GOT3 (cell line): ENCODE results near the gene CCDC172.

ENCODE experiments used
- DNase-seq: peaks from one replicate; lab custom pipeline; 2025; ENCODE audit warnings: mixed read lengths; lab: John Stamatoyannopoulos, UW

Gene CCDC172, protein sequence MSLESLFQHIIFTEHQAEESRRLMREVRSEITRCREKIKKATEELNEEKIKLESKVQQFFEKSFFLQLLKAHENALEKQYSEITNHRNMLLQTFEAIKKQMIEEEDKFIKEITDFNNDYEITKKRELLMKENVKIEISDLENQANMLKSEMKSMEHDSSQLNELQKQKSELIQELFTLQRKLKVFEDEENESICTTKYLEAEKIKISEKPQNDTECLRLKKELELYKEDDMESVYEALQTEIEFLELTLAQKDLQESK

DNA sequence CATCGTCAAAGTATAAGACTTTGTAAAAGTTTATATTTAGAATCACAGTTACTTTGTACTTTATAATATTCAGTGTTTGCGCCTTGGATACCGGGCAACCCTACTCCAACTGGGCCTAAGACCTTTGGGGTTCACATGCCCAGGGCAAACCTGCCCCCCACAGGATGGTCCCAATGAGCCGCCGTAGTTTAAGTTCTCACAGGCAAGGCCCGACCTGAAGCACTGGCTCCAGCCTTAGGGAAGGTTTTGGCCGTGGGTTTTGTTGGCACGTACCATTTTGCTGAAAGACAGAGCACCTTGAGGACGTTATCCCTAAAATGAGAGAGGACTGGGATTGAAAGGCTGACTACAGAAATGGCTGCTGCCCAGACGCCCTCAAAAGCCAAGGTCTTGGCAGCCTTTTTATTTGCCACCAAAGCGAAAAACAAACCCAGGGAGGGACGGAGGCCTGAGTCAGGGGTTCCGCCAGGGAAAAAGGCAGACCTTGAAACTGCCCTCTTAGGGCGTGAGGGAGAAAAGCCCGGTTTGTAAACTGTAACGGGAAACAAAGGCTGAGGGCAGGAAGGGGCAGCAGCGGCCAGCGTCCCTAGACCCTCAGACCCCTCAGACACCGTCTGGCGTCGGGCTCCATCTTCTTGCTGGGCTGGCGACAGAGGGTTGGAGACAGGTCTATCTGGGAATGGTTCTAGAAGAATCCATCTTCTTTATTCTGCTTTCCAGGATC, at the start of gene CCDC172:
CCDC172 (plus strand) TSS at position 222 of the 724 bp plus-strand sequence. CDS start 564 bp downstream, outside the sequence.
- no peak for DNase-seq

DNA sequence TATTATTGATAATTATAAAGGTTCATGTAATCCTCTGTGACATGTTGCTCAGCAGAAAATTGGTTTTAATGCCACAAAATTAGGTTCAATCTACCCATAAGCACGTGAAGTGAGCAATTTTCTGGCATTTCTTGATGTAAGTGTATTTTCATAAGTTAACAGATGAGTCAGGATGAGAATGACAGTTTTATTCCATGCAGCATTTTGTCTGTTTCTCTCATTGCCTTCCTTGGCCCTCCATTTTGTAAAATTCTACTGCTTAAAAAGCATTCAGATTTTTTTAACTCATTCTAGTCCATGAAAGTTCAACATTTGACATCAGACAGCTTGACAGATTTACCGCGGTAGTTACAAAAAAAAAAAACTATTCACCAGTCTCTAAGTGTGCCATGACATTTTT, 47.3 kb upstream of the CCDC172 start:
- no peak for DNase-seq

DNA sequence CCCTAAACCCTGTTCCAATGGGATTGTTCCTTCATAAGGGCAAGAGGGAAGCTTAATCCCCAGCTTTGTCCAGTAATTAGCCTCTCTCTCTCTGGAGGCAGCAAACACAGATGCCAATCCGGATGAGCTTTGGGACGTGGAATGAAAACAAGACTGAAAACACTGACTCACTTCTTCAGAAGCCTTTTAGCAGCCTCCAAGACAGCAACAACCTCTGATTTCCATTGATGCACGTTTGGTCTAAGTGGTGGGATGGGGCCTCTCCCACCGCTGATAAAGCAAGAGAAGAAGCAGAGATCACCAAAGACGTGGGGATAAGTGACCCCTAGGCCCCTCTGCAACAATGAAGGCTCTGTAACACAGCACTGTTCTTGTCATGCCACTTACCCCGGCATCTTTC, 45.4 kb upstream of the CCDC172 start:
- no peak for DNase-seq

DNA sequence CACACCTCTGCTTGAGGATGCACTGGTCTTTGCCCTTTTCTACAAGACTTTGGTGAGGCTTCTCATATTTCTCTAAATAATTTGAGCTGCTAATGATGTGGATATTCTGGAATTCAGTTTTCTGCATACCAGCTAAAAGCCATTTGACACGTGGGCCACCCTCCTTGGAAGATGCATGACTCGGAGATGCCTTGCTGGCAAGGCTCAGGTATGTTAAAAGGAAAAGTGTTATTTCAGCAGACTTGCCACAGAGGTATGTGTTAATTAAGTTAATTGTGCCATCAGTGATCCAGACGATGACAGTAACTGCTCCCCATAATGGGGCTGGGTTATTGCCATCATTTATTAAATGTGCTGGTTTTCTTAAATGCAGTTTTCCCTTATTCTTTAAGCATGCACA, 42.5 kb upstream of the CCDC172 start:
- DNase-seq, result no peak

DNA sequence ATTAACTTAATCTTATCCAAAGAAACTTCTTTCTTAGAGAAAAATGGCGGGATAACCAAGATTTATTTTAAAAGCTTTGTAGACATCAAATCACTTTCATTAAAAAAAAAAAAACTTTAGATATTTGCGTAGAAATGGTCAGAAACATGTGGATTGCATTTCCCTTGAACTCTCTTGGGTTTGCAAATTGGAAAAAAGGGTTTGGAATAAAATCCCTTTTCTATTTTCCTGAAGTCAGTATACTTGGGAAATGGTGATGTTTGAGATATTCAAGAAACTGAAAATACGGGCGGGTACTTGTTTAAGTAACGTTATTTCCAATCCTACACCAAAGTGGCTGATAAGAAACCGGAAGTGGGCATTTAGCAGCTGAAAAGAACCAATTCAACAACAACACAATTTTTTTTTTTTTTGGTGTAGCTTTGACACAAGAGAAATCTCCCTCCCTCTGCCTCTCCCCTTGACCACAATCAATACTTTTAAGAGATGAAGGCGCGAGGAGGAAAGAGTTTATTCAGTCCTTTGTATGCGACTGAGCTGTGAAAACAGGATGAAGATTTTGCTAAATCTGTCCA, 37.5 kb upstream of the CCDC172 start:
- no peak for DNase-seq

DNA sequence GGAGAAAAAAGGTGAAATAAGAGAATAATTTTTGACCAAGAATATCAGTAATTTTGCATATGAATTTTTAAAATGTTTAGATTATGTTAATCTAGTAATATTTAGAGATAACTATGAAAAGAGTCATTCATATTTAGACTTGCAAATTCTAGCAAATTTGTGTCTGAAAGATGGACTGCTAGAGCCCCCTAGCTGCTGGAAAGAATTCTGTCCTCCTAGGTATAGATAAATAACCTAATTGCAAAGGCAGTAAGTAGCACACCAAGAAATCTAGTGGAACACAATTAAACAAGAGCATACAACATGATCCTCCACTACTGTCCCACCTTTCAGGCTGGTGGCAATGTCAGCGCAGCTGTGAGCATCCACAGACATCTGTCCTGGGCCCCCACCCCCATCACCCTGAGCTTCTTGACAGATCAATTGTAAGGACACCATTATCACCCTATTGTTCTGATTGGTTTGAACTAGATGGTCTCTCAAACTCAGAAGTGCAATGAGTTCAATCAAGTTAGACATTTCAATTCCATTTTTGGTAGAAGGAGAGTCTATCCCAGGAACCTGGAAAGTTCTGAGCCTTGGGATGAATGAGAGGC, 36.2 kb upstream of the CCDC172 start:
- no peak for DNase-seq

DNA sequence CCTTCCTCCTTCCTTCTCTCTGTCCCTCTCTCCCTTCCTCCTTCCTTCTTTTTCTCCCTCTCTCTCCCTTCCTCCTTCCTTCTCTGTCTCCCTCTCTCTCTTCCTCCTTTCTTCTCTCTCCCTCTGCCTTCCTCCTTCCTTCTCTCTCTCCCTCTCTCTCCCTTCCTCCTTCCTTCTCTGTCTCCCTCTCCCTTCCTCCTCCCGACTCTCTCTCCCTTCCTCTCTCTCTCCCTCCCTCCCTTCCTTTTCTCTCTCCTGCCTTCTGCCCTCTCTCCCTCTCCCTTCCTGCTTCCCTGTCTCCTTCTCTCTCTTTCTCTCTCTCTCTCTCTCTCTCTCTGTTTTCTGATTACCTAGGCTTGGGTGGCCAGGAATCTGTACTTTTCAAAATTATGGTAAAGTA, 34.6 kb upstream of the CCDC172 start:
- DNase-seq, result no peak

DNA sequence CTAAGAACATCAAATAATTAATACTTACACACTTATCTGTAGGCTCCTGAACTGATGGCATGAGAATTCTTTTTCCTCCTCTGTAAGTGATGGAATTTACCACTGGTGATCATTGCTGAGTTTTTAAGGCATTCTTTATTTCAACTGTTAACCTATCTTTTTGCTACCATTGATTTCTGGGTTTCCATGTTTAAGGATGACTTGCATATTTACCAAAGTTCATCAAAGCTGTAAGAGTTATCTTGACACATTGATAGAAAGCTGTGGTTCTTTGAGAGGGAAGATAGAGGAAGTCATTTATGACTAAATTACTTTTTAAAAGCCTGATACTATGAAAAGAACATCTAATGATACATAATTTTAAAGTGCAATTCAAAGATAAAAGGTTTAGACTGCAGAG, 31.8 kb upstream of the CCDC172 start:
- DNase-seq, result no peak

DNA sequence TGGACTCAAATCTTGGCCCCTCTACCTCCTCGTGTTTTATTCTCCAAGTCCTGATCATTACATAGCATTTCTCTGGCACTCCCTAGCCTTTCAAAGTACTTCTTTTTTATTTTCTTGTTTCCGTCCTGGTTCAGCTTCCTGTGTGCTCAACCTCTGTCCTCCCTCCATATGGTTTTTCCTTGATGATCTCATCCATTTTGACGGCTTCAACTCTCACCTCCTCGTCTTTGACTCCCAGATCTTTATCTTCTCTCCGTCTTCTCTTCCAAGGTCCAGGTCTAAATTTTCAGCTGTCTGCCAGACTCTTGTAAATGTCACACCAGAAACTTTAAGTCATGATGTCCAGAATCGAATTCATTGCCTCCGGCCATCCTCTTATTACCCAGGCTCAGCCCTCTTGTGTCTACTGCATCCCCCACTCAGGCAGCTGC, 27.9 kb upstream of the CCDC172 start:
- no peak for DNase-seq

DNA sequence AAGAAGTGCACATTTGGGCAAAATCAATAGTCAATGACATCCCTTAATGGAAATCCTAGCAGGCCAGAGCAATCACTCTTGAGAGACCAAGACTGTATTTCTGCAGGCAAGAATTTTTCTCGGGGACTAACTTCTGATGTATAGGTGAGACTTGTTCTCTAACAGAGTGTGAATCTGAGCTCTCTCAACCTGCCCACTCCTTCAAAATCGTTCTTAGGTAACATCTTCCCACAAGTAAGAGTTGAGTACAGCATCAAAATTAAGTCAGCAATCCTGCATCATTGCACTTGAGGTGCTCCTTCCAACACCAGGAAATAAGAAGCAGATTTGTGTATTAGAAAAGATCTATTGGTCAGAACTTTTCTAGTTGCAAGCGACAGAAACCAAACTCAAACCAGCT, 25.7 kb upstream of the CCDC172 start:
- no peak for DNase-seq

DNA sequence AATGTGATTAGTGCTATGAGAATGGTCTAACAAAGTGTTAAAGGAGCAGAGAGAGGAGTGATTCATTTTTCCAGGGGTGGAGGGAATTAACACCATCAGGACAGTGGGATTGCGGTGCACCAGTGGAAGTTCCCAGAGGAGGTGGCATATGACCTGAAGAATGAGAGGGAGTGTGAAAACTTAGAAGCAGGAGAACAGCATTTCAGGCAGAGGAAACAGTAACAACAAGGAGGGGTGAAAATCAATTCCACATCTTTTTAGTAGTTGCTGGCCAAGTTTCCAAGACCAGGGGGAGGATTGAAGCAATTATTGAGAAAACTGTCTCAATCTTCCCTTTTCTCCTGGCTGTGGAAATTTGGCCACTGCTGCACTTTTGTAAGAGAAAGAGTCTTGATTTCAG, 23.7 kb upstream of the CCDC172 start:
- no peak for DNase-seq

DNA sequence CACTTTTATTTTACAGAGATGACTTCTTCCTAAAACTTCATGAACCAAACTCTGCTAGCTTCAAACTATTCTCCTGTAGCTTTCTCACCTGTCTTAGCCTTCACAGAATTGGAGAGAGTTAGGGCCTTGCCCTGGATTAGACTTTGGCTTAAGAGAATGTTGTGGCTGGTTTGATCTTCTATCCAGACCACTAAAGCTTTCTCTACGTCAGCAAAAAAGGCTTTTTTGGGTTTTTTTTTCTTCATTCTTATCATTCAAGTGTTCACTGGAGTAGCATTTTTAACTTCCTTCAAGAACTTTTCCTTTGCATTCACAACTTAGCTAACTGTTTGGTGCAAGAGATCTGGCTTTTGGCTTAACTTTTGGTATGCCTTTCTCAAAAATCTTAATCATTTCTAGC, 19.3 kb upstream of the CCDC172 start:
- DNase-seq, result no peak

DNA sequence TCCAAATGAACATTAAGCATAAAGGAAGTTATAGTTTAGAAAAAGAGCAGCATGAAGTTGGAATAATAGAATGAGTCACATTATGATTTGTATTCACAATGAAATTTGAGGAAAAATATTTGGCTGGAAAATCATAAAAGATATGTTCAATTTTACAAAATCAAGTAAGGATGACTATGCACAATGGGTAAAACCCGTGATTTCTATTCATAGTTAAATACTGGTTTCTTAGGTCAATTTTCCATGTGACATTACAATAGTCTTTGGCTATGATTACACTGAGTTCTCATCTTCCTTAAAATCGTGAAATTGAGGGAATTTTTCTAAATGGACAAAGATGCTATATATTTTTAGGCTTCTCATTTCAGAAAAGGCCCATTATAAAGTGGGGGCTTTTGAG, 17.4 kb upstream of the CCDC172 start:
- DNase-seq, result no peak

DNA sequence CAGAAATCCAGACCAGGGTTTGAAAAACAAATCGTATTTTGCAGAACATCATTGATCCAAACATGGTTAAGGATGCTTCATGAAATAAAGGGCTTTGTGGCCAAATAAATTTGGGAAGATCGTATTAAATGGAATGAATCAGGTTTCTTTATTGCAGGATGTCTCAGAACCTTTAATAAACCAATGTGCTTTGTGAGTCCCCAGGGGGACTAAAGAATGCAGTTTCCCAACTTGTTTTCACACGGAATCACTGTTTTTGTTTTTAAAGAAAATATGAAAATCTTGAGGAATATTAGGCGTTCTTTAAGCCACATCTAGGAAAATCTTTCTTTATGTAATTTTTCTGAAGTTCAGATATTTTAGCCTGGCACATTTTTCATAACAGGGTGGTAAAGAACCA, 16.8 kb upstream of the CCDC172 start:
- no peak for DNase-seq

DNA sequence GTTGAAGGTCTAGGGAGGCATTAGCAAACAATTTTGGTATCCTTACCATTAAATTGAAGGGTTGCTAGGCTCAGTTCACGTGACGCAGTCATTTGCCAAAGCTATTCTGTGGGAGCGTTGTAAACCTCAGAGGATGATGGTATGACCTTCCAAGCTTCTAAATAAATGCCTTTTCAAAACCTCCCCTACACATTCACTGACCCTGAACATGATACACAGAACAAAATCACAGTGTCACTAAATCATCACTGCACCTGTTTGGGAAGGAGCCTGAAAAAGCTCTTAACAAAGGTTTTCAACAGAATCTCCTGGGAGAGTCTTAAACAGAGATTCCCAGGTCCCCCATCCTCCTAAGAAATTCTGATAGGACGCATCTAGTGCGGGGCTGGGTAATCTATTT, 13.2 kb upstream of the CCDC172 start:
- no peak for DNase-seq

DNA sequence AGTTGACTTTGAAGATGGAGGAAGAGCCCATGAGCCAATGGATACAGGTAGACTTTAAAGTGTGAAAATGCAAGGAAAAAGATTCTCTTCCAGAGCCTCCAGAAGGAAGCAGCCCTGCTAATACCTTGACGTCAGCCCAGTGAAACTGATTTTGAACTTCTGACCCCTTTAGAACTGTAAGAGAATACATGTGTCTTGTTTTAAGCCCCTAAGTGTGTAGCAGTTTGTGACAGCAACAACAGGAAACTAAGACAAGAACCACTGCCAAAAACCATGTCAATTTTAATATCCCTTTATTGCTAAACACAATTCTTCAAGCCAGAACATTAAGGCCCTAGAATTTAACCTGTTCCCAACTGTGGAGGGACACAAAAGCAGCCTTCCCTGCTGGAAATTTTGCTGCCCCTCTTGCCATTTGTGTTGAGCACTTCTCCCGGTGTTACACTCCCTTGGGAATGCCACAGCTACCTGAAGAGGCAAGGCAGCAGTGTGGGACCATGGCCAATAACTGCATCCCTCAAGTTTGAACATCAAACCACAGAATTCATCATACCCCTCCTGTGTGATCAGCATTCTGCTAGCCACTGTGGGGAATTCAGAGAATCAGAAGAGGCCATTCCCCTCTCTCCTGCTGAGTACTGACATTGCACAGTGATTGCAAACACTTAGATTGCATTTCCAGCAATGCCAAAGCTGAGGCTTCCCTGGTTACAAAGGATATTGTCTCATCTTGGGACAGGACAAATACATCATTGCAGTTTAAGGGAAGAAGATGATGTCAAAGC, 12.3 kb upstream of the CCDC172 start:
- no peak for DNase-seq

DNA sequence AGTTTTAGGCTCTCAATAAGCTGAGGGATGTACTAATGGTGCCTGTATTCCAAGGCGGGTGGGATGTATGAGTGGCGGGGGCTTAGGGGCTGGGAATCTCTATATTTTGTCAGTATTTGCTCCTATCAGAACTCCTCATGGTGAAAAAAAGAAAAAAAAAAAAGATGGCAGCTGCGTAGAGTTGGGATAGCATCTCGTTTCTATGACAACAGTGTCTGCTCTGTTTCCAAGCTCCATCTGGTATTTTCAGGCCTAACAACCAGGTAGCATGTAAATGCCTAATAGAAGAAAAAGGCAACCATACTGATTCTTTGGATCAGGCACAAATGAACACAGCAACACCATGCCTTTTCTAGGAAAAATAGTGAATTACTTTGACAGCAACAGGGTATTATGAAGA, 11.7 kb upstream of the CCDC172 start:
- DNase-seq, result no peak

DNA sequence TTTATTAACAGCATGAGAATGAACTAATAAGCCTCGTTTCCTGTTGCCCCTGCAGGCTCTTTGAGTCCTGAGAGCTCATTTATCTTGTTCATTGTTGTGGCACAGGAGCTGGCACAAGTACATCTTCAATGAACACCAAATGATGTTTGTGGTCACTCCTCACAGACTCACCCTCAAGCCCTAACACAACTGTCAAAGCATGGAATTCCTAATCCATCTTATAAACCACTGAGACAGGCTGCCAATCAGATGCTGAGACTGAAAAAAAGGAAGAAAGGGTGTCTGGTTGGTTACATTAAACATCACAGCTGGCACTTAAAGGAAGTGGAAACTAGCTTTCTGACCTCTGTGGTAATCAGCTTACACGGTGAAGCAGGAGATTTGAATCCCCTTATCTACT, 7.7 kb upstream of the CCDC172 start:
- DNase-seq, result no peak

DNA sequence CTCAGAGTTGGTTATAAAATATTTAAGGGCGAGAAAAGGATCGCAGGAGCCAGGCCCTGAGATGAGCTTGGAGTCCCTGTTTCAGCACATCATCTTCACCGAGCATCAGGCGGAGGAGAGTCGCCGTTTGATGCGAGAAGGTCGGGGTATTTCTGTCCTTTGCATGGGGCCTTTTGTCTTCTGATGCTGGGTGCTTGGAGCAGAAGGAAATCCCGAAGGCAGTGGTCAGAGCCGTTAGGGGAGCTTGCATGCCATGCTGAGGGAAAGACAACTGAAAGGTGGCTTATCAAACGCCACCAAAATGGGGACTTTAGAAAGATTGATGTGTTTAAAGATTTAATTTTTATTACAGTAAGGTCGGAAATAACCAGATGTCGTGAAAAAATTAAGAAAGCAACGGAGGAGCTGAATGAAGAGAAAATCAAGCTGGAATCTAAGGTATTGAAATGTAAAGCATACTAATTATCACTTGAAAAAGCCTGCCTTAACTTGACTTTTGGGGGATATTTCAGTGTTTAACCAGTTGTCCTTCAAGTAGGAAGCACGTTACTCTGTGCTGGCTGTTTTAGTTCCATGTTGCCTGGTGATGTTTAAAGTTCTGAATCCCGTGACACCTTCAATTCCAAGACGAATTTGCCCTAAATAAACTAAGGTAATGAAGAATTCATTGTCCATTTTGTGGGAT, 845 bp downstream of the CCDC172 start:
- no peak for DNase-seq

DNA sequence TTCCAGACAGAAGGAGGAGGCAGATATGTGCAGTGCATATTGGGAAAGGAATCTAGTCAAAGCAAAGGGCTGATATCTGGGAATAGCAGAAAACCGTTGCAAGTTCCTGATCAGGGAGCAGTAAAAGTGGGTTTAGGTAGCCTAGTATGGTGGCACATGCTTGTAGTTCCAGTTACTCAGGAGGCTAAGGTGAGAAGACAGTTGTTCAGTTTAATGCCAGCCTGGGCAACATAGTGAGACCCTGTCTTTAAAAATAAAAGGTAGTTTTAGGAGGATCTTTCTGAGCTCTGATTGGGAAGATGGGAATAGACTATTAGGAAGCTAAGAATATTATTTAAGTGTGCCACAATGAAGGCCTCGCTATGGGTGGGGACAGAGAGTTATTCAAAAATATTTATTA, 1.7 kb downstream of the CCDC172 start:
- no peak for DNase-seq

DNA sequence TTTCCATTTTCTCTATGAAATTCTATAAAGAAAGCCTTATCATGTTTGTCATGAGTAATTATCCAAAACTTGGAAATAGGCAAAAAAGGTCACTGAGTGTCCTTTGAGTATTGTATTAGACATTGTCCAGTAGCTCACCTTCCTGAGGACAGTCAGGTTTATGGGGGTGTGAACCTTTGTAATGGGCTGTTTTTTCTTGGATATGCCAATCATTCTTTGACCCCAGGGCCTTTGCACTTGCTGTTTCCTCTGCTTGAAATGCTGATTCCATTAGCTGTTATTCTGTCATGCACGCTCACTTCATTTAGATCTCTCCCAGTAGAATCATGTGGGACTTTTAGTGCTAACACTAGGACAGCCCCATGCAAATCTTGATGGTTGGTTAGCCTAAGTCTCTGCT, 4.9 kb downstream of the CCDC172 start:
- no peak for DNase-seq

DNA sequence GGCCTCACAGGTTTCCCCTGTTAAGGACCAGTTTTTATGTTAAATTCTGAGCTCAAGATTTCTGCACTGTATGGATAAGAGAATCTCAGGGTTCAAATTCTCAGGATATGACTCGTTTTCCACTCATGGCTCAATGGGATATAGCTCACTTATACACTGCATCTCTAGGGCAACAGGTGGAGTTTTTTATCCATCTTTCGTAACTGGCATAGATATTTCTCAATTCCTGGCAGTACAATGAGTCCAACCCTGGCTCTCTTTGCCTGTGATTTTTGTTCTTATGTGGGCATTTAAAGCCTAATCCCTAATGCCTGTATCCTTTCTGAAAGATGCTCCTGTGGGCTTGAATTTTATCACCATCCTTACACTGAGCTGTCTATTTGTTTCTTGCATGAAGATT, 7.6 kb downstream of the CCDC172 start:
- no peak for DNase-seq
